Neutrophil (primary cell): ENCODE results near the gene ANGPTL4.

ENCODE experiments used
- H3K27ac ChIP-seq: fragments of 200-600 bp; sonication (generic); 2 replicates; pipeline ENCODE4 v1.5.1; 2016; ENCODE audit warnings: mild to moderate bottlenecking, moderate library complexity
- H3K27me3 ChIP-seq: fragments of 200-600 bp; sonication (generic); 2 replicates; pipeline ENCODE4 v1.6.0; 2016; ENCODE audit warnings: mild to moderate bottlenecking
- H3K36me3 ChIP-seq: fragments of 200-600 bp; sonication (generic); 2 replicates; pipeline ENCODE4 v1.5.1; 2017
- H3K4me1 ChIP-seq, 2 experiments: fragments of 200-600 bp in 1 of 2; sonication (generic) in 1 of 2; 1 replicate in 1 of 2; 2 replicates in 1 of 2; pipeline versions ENCODE4 v1.5.1 to v1.6.1; 2013 to 2016; ENCODE audit warnings: low read depth in 1 of 2, low read length in 1 of 2, mild to moderate bottlenecking in 1 of 2, moderate library complexity in 1 of 2; ENCODE audit not compliant: control insufficient read depth in 1 of 2, insufficient read depth in 1 of 2
- H3K4me3 ChIP-seq, 2 experiments: fragments of 200-600 bp in 1 of 2; sonication (generic) in 1 of 2; 1 replicate in 1 of 2; 2 replicates in 1 of 2; pipeline ENCODE4 v1.5.1; 2013 to 2016; ENCODE audit warnings: low read depth in 1 of 2, low read length in 1 of 2, mild to moderate bottlenecking in 1 of 2, moderate library complexity in 1 of 2
- H3K9me3 ChIP-seq: fragments of 200-600 bp; sonication (generic); 2 replicates; pipeline ENCODE4 v1.5.1; 2016
- TF ChIP-seq, protein P1 (sequence below): fragments of 200-600 bp; sonication (generic); IDR thresholded peaks from 2 replicates; pipeline ENCODE4 v1.5.1; 2016; ENCODE audit warnings: antibody characterized with exemption

Gene ANGPTL4

DNA sequence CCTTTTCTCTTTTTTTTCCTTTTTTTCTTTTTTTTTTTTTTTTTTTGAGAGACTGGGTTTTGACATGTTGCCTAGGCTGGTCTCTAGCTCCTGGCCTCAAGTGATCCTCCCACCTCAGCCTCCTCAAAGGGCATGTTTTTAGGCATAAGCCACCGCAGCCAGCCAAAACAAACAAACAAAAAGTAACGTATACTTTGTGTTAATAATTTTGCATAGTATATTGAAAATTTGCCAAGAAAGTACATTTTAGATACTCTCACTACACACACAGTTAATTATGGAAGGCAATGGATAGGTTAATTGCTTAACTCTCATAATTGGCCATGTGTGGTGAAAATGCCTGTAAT is 24.6 kb downstream of the ANGPTL4 start:
- Histone ChIP-seq H3K9me3 (no peaks in the 10 kb centered on the region), H3K4me3 (no peak overlapping the region), H3K27ac (no peak overlapping the region), H3K27me3 (no peaks in the 10 kb centered on the region), H3K4me1 (peaks cover 44 to 52% of the 10 kb centered on the region in 2 experiments), H3K36me3 (no peaks in the 10 kb centered on the region)
- TF ChIP-seq, protein P1, sequence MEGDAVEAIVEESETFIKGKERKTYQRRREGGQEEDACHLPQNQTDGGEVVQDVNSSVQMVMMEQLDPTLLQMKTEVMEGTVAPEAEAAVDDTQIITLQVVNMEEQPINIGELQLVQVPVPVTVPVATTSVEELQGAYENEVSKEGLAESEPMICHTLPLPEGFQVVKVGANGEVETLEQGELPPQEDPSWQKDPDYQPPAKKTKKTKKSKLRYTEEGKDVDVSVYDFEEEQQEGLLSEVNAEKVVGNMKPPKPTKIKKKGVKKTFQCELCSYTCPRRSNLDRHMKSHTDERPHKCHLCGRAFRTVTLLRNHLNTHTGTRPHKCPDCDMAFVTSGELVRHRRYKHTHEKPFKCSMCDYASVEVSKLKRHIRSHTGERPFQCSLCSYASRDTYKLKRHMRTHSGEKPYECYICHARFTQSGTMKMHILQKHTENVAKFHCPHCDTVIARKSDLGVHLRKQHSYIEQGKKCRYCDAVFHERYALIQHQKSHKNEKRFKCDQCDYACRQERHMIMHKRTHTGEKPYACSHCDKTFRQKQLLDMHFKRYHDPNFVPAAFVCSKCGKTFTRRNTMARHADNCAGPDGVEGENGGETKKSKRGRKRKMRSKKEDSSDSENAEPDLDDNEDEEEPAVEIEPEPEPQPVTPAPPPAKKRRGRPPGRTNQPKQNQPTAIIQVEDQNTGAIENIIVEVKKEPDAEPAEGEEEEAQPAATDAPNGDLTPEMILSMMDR = no peak

DNA sequence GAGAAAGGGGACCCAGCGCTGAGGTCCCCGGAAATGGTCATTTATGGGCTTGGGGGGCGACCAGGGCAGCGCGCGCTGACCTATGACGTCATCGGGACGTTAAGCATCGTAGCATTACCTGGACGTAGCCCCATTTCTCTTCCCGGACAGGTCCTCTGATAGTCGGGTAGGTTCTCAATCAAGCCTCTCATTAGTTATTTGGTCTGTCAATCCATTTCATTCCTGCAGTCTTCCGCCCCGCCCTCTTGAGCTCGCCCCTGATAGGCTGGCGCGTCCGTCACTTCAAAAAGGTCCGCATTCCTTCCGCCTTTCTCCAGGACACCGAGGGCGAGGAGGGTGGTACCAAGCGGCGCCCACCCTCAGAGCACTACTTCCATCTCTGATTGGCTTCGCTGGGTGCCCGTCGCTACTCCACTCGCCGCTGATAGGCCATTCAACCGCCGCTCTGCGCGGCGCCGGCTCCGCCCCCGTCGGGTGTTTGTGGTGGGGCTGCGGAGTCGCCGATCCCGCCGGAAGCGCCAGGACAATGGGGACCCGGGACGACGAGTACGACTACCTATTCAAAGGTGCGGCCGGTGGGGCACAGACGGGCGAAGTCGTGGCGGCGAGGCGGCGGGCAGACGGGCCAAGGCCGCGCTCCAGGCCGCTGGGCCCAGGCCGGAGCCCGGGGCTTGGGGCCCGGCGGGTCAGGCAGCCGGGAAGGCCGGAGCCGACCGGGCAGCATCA is 26.1 kb downstream of the ANGPTL4 start, which contains the start of gene RAB11B:
RAB11B (plus strand) TSS at position 470 of the 726 bp plus-strand sequence; CDS start at position 527, 57 bp downstream.
- TF ChIP-seq, protein P1 = no peak
- Histone ChIP-seq H3K4me3 (peak within 1 kb of the TSS; percentile 76 to 79), H3K27ac (peak within 1 kb of the TSS; percentile 99), H3K36me3 (no peaks in the 10 kb centered on the region), H3K4me1 (peaks cover 32 to 38% of the 10 kb centered on the region in 2 experiments), H3K9me3 (no peaks in the 10 kb centered on the region), H3K27me3 (no peaks in the 10 kb centered on the region)

DNA sequence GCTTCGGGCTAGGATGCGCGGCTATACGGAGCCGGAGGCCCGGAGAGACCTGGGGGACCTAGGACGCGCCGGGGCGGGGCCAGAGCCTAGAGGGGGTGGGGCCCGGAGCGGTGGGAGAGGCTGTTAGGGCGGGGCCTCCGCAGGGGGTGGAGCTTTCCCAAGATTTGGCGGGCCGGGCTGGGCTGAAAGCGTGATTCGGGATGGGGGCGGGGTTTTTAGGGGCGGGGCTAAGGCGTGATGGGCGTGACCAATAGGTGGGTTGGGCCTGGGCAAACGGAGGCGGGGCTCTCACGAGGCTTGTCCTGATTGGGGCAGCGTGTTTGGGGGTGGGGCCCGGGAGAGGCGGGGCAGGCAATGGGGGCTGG is 26.6 kb downstream of the ANGPTL4 start:
- no peaks in the 10 kb centered on the region for H3K27me3 ChIP-seq
- H3K36me3 ChIP-seq = no peaks in the 10 kb centered on the region
- H3K27ac ChIP-seq = peak overlapping the region; percentile 99
- H3K4me3 ChIP-seq = peak overlapping the region; percentile 76 to 79
- peaks cover 27 to 32% of the 10 kb centered on the region in 2 experiments for H3K4me1 ChIP-seq
- H3K9me3 ChIP-seq = no peaks in the 10 kb centered on the region
- TF ChIP-seq, protein P1 = peak; percentile 39

DNA sequence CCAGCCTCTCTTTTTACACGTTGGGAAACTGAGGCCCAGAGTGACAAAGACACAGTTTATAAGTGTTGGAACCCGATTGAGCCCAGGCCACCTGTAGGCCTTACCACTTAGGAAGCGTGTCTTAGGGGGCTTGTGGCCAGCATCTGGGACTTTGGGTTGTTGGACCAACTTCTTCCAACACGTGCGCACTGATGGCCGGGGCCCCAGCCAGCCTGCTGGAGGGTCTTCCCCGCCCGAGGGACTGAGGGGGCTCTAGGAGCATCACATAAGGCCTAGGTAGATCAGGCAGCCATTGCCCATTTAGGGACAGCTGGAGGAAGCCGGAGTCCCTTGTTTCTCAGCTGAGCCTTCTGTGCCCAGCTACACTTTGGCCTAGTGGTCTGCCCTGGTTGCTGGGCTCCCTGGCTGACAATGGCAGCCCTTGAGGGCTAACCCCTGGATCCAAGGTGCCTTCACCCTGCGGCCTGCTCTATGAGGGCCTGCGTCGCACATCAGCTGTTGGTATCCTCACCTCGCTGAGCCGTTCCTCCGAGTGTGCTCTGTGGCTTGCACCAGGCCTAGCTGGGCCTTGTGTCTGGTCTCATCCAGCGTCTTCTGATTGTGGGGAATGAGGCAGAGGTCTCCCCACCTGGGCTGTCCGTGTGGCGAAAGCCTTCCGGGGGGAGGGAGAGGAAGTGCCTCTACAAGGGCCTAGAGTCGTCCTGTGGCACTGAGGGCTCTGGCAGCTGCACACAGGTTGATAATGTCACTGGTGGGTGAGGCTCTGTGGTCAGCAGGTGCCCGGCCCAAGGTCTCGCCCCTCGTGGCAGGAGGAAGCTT is 27.5 kb downstream of the ANGPTL4 start:
- Histone ChIP-seq H3K27me3 (no peaks in the 10 kb centered on the region), H3K27ac (peak overlapping the region; percentile 99), H3K9me3 (no peaks in the 10 kb centered on the region), H3K36me3 (no peaks in the 10 kb centered on the region), H3K4me1 (peaks cover 22 to 26% of the 10 kb centered on the region in 2 experiments), H3K4me3 (peak overlapping the region in 1 of 2 experiments; percentile 79)
- TF ChIP-seq, protein P1 = no peak

DNA sequence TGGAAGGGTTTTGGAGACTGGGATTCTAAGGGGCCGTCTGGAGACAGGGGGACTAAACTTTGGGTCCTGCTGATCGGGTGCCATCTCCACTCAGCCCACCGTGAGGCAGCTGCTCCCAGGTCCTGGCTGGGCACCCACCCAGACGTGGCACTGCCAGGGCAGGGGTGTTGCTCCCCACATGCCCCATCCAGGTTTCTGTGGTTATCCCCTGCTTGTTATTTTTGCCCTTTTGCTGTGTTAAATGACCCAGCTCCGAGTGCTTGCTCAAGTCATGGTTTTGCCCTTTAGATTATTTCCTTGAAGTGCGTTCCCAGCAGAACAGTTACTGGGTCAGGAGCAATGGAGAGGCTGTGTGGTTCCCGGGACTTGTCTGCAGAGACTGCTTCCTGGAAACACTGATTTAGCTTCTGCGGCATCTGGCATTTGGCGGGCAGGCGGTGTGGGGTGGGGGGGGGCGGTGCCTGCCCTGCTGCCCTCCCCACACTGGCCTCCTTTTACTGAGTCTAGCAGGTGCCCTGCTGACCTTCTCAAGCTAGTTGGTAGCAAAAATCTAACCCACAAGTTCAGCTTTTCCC is 28.1 kb downstream of the ANGPTL4 start:
- H3K36me3 ChIP-seq = no peaks in the 10 kb centered on the region
- H3K27me3 ChIP-seq = no peaks in the 10 kb centered on the region
- H3K4me3 ChIP-seq = no peak overlapping the region
- peak overlapping the region; percentile 99 for H3K27ac ChIP-seq
- TF ChIP-seq, protein P1 = no peak
- H3K4me1 ChIP-seq = peaks cover 22 to 26% of the 10 kb centered on the region in 2 experiments
- no peaks in the 10 kb centered on the region for H3K9me3 ChIP-seq
